ENCODE measurements around the gene UCK2. TPM values are rescaled to one million over a fixed set of nuclear protein-coding genes. Genes with fewer than 3 reads are reported as not detected.

The UCK2 gene
- total RNA-seq, 2 experiments from 2014 or later, result 108 to 116 TPM

GRCh38 chr1:165831146-165831545 lies 3.7 kb downstream of the UCK2 start:
- CTCF ChIA-PET, result no interaction called here
- POLR2A ChIA-PET, result no interaction called here

- ChIA-PET POLR2A (no interaction called here), CTCF (no interaction called here)
Observed at GRCh38 chr1:165832902-165833301, 5.5 kb downstream of the UCK2 start.

- CTCF ChIA-PET, result no interaction called here
- POLR2A ChIA-PET, result no interaction called here
Observed at GRCh38 chr1:165833358-165833757, 5.9 kb downstream of the UCK2 start.

- POLR2A ChIA-PET, result no interaction called here
Observed at GRCh38 chr1:165834229-165834628, 6.8 kb downstream of the UCK2 start.

GRCh38 chr1:165834881-165835280 lies 7.5 kb downstream of the UCK2 start:
- POLR2A ChIA-PET, result no interaction called here
- CTCF ChIA-PET, result no interaction called here

More at GRCh38 chr1:165834229-165834628, 6.8 kb downstream of the UCK2 start:
- CTCF ChIA-PET, result no interaction called here

GRCh38 chr1:165836664-165837482 lies 9.5 kb downstream of the UCK2 start:
- ChIA-PET CTCF (no interaction called here), POLR2A (no interaction called here)

- ChIA-PET CTCF (no interaction called here), POLR2A (no interaction called here)
Observed at GRCh38 chr1:165837838-165838364, 10.5 kb downstream of the UCK2 start.

- POLR2A ChIA-PET, result no interaction called here
- CTCF ChIA-PET, result no interaction called here
Observed at GRCh38 chr1:165840423-165840822, 13.0 kb downstream of the UCK2 start.

GRCh38 chr1:165841582-165842017 lies 14.2 kb downstream of the UCK2 start:
- ChIA-PET CTCF (interaction anchor here (0.8 kb wide), 1 partner anchor 13 kb away, joined by 7 read pairs; no protein-coding TSS in a partner anchor), POLR2A (no interaction called here)

GRCh38 chr1:165842023-165842670 lies 14.7 kb downstream of the UCK2 start:
- CTCF ChIA-PET, result interaction anchor here (1.0 kb wide), 1 partner anchor 72 kb away, joined by 3 read pairs; no protein-coding TSS in a partner anchor
- POLR2A ChIA-PET, result no interaction called here

GRCh38 chr1:165842671-165843129 lies 15.3 kb downstream of the UCK2 start:
- ChIA-PET CTCF (interaction anchor here (1.0 kb wide), 1 partner anchor 72 kb away, joined by 3 read pairs; no protein-coding TSS in a partner anchor), POLR2A (no interaction called here)

GRCh38 chr1:165843304-165843703 lies 15.9 kb downstream of the UCK2 start:
- CTCF ChIA-PET, result interaction anchor here (1.0 kb wide), 1 partner anchor 71 kb away, joined by 3 read pairs; no protein-coding TSS in a partner anchor
- POLR2A ChIA-PET, result no interaction called here

GRCh38 chr1:165844114-165844798 lies 16.8 kb downstream of the UCK2 start:
- CTCF ChIA-PET, result interaction anchor here (0.8 to 1.2 kb wide), 2 partner anchors 11 to 20 kb away, joined by 3 read pairs; no protein-coding TSS in a partner anchor

GRCh38 chr1:165844933-165845332 lies 17.5 kb downstream of the UCK2 start:
- ChIA-PET POLR2A (no interaction called here), CTCF (interaction anchor here (0.8 to 1.2 kb wide), 2 partner anchors 10 to 21 kb away, joined by 3 read pairs; no protein-coding TSS in a partner anchor)

More at GRCh38 chr1:165844114-165844798, 16.8 kb downstream of the UCK2 start:
- POLR2A ChIA-PET, result no interaction called here

GRCh38 chr1:165845569-165845968 lies 18.2 kb downstream of the UCK2 start:
- ChIA-PET POLR2A (no interaction called here), CTCF (no interaction called here)

GRCh38 chr1:165845992-165846748 lies 18.8 kb downstream of the UCK2 start:
- CTCF ChIA-PET, result no interaction called here
- POLR2A ChIA-PET, result no interaction called here

- POLR2A ChIA-PET, result no interaction called here
Observed at GRCh38 chr1:165847486-165847885, 20.1 kb downstream of the UCK2 start.

GRCh38 chr1:165849353-165850133 lies 22.1 kb downstream of the UCK2 start:
- POLR2A ChIA-PET, result no interaction called here
- CTCF ChIA-PET, result no interaction called here

More at GRCh38 chr1:165847486-165847885, 20.1 kb downstream of the UCK2 start:
- CTCF ChIA-PET, result interaction anchor here (0.5 kb wide), 1 partner anchor 231 kb away, joined by 4 read pairs; no protein-coding TSS in a partner anchor

All from activated CD8-positive, alpha-beta memory T cell treated with anti-CD3 and anti-CD28 coated beads for 36 hours (primary cell).